ENCODE results near the gene SUGCT.
A peak's percentile ranks its signal among the peaks of the same experiment; 100 is the strongest.
"Not testable (repeated sequence)": the region's sequence is repeated elsewhere in the genome, so short reads cannot be mapped to it uniquely, and the experiment has no call there.

The SUGCT gene

DNA sequence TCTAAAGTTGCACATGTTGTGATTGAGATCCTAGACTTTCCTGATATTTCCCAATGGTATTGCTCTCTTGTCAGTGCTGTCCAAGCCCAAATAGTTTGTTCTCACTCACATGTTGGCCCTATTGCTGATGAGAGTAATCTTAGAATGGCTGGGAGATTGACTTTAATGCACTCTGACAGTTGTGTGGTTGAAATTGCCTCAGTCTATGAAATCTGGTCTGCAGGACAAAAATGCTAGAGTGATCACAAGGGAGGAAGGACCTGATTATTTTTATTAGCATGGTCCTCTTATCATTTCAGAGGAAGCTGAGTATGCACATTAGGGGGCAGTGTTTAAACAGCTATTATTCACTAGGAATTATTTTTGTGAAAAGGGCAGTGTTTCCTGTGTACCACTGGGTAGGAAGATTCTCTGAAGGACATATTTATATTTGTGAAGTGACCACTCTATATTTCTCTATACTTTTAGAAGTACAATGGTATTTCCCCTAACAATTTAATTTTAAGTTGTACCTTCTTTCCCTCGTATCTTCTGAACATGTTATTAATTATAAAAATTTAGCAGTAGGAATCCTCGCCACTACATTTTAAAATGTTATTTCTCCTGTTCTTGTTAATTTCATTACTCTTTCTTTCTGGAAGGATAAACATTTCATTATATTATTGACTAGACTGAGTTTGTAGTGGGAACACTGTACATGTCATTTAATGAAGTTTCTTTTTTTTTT lies 64.4 kb downstream of the SUGCT start:
- no peak for DNase-seq

- DNase-seq = no peak
Measured at GRCh38 chr7:40200791-40201190, 66.0 kb downstream of the SUGCT start.

- DNase-seq = no peak
Measured at GRCh38 chr7:40202851-40203250, 68.0 kb downstream of the SUGCT start.

DNA sequence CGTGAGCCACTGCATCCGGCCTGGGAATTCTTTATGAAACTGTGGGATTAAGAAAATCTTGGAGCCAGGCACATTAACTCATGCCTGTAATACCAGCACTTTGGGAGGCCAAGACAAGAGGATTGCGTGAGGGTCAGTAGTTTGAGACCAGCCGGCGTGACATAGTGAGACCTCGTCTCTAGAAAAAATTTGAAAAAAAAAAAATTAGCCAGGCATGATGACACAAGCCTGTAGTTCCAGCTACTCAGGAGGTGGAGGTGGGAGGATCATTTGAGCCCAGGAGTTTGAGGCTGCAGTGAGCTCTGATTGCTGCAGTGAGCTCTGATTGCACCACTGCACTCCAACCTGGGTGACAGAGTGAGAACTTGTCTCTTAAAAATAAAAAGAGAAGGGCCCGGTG lies 69.8 kb downstream of the SUGCT start:
- no peak for DNase-seq

DNA sequence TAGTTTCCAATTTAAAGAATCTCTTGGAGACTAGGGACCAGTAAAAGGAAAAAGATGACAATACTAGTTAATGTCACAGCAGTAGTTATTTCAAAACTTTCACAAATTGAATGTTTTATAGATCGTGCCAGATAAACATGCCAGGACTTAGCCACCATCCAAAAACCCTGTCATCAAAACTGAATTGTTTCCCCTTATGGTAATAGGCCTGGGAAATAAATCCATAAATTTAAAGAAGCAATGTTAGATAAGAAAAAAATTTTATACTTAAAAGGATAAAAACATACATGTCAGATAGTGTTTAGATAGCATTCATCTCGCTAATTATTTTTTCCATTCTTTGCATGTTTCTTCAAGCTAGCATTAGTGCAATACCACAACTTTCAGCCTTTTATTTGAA lies 71.2 kb downstream of the SUGCT start:
- no peak for DNase-seq

DNA sequence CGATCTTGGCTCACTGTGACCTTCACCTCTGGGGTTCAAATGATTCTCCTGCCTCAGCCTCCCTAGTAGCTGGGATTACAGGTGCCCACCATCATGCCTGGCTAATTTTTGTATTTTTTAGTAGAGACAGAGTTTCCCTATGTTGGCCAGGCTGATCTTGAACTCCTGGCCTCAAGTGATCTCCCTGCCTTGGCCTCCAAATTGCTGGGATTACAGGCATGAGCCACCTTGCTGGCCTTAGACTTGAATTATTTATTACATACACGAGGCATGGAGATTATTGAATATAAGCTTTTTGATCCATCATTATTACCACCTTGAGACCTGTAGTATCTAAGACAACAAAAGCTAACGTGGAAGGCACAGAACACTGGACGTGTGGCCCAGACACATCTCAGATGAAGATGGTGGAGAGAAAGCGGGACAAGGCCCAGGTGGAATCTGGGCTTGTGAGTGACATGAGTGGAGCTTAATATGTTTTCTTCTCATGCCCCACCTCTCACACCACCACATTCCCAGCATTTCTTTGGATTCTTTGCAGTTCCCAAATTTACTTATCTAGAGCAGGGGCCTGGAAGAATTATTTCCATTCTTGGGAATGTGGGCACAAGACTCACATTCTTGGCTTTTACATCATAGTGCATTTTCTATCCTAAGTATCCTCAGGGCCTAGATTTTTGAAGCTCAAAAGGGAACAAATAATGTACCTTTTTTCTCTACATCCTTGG lies 76.6 kb downstream of the SUGCT start:
- no peak for DNase-seq

DNA sequence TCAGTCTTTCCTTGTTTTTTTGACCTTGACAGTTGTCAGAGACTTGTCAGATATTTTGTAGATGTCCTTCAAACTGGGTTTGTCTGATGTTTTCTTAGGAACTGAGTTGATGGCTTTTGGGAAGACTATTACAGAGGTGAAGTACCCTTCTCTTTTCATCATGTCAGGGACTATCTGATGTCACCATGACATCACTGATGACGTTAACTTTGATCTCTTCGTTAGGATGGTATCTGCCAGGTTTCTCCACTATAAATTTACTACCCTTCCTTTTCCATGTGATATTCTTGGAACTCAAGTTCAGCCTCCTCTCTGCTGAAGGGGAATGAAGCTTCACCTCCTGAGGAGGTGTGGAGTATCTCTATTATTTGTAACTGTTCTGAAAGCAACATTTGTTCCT lies 78.5 kb downstream of the SUGCT start:
- no peak for DNase-seq

GRCh38 chr7:40213856-40214255 lies 79.1 kb downstream of the SUGCT start:
- DNase-seq = no peak

DNA sequence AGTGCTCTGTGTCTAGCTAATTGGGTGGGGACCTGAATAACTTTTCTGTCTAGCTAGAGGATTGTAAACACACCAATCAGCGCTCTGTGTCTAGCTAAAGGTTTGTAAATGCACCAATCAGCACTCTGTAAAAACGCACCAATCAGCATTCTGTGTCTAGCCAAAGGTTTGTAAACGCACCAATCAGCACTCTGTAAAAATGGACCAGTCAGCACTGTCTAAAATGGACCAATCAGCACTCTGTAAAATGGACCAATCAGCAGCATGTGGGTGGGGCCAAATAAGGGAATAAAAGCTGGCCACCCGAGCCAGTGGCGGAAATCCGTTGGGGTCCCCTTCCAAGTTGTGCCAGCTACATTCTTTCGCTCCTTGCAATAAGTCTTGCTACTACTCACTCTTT lies 83.8 kb downstream of the SUGCT start:
- not testable (repeated sequence) for DNase-seq

GRCh38 chr7:40219917-40220316 lies 85.1 kb downstream of the SUGCT start:
- no peak for DNase-seq

DNA sequence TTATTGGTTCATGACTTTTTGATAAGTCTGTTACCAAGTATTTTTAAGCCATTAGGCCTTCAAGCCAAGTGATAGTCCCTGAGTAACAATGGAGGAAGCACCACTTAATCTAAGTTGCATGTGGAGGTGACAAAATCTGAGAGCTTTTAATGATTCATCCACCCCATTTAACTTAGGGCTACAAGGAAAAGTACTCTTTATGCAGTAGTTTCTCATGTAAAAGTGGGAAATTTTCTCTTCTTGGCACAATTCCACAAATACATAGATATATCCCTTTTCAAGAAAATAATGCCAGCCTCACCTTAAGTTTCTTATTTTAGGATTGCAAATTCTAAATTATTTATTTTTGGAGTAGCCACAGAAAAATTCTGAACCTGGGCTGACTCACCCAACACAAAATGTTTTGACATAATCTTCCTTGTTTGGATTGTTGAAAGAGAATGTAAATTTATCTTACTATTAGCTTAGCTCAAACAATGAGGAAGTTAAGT lies 85.7 kb downstream of the SUGCT start:
- no peak for DNase-seq

GRCh38 chr7:40221836-40222235 lies 87.0 kb downstream of the SUGCT start:
- peak in 1 of 58 donors; percentile 6 for DNase-seq

DNA sequence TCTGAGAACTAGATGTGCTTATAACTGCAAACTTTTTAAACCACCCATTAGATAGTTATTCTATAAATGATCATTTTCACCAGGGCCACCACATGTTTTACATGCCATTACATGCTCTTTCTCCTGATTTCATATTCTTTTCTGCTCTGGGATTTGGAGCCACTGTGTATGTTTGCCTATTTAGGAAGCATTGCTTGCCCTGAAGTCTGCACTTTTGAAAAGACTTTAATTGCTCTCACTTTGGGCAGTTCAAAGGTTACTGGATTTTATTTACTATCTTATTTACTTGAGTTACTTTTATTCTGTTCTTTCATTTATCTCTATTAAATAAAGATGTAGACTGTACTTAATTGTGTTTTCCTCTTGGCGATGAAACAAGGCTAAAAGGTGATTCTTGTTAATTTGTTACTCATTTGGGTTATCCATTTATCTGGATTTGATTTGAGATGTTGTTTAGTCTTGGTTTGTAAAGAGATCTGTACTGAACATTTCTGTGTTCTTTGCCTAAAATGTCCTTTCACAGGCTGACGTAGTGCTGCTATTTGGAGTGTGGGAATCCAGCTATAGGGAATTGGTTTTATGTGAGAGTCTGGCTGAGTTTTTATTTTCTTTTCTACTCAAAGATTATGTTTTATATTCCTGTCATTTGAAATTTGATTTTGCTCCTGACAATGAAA lies 88.8 kb downstream of the SUGCT start:
- DNase-seq = no peak

- DNase-seq = no peak
Measured at GRCh38 chr7:40230101-40230500, 95.3 kb downstream of the SUGCT start.

GRCh38 chr7:40231796-40232195 lies 97.0 kb downstream of the SUGCT start:
- no peak for DNase-seq

DNA sequence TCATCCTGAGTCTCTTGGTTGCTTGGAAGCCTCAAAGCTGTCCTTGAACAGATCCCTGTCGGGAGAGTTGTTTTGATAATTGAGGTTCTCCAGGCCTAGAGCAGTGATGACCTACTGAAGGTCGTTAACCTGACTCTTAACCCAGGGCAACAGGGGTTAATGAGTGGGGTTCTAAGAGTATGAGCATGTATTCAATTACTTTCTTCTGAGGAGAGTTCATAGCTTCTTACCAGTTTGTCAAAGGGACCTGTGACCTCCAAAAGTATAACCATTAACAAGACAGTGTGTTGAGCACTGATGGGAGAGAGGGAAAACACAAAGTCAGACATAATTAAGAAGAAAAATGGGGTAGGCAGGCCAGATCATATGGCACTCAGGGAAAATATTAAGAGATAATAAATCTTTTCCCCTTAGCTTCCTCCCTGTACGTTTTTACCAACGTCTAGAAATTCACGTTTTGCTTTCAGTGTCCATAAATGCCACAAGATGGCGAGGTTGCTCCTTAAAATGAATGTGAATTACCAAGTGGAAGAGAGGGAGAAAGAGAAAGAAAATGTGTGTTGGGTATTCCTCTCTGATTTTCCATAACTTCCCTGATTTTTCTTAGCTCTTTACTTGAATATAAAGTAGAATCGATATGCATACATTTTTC lies 97.6 kb downstream of the SUGCT start:
- peak in 6 of 58 donors; percentile 1 to 25 (median 8) for DNase-seq

DNA sequence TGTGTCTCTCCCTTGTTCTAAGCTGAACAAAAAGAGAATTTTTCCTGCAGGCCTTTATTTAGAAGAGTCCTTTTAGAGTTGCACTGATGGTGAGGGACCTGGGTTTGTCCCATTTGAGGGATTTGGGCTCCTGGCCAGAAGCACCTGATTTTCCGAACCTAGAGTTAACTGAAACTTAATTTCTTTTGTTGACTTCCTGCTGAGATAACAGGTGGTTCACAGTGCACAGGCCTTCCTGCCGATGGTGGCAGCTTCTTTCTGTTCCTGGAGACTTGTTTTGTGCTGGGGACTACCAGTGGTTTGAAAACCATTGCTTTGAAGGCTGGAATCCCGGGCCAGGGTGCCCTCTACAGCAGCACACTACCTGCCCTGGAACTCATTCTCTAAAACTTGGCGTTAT lies 99.2 kb downstream of the SUGCT start:
- no peak for DNase-seq

DNA sequence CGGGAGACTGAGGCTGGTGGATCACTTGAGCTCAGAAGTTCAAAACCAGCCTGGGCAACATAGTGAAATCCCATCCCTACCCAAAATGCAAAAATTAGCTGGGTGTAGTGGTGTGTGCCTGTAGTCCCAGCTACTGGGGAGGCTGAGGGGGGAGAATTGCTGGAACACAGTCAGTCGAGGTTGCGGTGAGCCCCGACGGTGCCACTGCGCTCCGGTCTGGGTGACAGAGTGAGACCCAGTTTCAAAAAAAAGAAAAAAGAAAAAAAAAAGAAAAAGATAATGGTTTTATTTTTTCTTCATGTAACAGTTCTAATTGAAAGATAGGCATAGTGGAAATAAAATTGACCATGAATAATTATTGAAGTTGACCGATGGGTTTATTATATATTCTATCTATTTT lies 99.9 kb downstream of the SUGCT start:
- DNase-seq = no peak

DNA sequence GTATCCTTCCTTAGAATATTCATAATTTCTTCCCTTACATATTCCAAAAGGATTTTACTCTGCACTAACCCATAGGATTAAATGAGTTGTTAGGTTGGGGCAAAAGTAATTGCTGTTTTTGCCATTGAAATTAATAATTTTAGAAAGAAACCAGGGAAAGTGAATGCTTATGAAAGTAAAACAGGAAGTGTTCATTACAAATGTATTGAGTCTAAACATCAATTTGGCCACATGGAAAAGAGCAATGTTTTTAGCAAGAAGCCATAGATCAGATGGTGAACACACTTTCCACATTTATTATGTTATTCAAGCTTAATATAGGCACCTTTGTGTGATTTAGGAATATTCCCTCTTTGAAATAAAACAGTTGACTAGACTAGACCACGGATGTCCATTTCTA lies 102.9 kb downstream of the SUGCT start:
- DNase-seq = no peak

GRCh38 chr7:40239755-40240303 lies 105.0 kb downstream of the SUGCT start:
- no peak for DNase-seq

- DNase-seq = no peak
Measured at GRCh38 chr7:40243076-40243475, 108.3 kb downstream of the SUGCT start.

DNA sequence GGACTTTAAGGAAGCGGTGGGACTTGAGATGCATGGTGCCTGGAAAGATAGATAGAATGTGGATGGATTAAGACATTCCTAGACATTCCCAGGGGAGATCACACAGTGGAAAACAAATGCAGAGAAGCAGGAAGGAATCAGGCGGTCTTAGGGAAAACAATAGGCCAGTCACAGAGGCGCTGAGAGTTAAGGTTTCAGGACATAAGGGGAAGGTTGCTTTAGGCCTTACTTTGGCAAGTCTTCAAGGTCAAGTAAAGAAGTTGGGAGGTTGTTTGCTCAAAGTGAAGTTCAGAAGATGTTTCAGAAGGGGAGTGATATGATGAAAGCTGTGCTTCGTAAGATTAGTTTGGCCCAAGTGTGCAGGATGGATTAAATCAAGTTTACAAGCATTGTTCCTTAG lies 109.4 kb downstream of the SUGCT start:
- DNase-seq = no peak

Measured in anterior cingulate cortex (tissue), 58 donors.